ENCODE results near the gene RNF26. TPM values are rescaled to one million over a fixed set of nuclear protein-coding genes. Genes with fewer than 3 reads are reported as not detected.
"Not testable (repeated sequence)": the region's sequence is repeated elsewhere in the genome, so short reads cannot be mapped to it uniquely, and the experiment has no call there.

RNF26 gene
- polyA plus RNA-seq, 4 donors = 28.4 to 34.5 (median 30.9) TPM

DNA sequence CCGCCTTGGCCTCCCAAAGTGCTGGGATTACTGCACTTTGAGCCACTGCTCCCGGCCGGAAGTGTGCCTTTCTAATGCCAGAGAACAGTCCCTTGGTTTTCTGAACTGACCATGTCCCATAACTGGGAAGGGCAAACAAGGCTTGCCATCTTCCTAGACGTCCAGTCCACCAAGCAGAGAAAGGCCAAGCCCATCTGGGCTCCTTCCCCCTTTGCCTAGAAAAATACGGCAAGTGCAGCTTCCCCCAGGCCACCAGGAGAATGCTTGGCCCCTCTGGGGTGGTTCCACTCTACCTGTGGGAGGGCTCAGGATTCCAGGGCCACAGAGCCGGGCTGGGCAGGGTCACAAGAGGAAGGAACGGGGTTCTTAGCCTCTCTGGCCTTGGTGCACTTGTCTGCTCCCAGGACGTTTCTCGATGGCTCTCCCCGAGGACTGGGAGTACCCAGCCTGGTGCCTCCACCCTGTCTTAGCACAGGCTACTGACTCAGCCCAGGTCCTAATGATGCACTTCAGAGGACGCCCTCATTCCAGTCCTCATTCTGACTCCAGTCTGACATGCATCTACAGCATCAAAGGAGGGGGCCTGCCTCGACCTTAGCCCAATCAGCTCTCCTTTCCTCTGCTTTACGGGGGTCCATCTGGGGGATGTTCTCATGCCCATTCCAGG is 46.0 kb downstream of the RNF26 start:
- DNase-seq (ENCODE audit: low read depth in 4 of 4, low spot score in 3 of 4) = no peak

DNA sequence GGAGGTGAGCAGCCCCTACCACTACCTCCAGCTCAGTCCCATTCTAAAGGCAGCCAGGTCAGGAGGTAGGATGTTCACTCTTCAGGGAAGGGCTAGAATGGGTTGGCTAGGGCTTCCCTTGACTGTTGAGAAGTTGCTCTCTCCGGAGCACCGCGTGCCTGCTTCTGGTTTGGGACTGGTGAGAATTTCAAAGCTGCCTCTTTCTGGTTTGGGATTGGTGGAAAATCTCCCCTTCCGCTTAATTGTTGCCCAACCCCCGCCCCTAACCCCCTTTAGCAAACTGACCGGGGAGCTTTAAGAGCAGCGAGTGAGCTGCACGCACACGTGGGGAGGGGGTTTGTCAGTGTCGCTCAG is 46.5 kb downstream of the RNF26 start:
- no peak for DNase-seq (ENCODE audit: low read depth in 4 of 4, low spot score in 3 of 4)

DNA sequence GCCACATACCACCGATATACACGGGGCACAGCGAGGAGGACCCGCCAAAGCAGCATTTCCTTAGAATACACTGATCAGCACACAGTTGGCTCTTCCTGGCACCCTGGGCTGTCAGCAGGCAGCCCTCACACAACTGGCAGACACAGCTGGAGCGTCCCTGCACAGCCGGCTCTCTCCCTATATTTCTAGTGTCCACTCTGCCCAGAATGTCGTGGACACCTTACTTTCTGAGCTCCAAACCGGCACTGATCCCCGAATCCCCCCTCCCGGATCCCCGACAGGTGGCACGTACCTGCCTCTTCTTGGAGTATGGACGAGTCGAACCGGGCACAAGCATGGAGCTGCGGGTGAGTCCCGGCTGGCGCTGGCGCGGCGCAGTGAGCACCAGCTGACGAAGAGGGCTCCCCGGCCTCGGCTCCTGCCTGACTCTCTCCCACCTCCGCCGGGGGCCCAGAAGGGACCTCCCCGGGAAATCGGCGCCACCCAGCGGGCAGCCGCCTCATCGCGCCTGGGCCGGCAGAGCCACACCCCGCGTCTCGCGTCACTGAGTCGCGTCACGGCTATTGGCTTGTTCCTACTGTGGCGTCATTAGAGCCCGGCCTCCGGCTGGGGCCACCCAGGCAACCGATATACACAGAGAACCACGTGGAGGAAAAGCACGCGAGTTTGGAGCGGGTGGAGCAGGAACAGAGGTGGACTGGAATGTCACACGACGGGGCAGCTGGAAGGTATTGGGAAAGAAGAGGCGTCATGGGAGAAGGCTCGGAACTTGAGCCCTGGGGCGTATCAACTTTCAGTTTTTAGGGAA is 47.1 kb downstream of the RNF26 start, which contains the start of gene USP2:
Gene USP2, minus strand, starts transcription at position 510 of the 808 bp plus-strand sequence. CDS start 8,210 bp downstream, outside the sequence.
- peak; percentile 84 to 91 (median 91) for DNase-seq (ENCODE audit: low read depth in 4 of 4, low spot score in 3 of 4)

DNA sequence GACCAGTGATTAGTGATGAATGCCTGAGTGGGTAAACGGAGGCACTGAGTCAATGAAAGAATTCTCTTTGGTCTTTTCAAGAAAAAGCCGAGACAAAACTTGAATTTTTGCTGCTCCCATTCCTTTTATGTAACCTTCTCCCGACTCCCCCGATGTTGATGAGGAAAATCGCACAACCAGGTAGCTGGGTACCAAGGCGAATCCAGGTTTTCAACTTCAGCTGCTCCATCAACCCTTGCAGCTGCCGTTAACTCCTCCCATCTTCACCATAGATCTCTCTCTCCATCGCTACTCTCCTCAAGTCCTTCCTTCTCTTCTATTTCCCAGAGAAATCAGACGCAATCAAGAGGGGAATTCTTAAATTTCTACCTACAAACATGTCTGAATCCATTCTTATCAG is 47.8 kb downstream of the RNF26 start:
- no peak for DNase-seq (ENCODE audit: low read depth in 4 of 4, low spot score in 3 of 4)

DNA sequence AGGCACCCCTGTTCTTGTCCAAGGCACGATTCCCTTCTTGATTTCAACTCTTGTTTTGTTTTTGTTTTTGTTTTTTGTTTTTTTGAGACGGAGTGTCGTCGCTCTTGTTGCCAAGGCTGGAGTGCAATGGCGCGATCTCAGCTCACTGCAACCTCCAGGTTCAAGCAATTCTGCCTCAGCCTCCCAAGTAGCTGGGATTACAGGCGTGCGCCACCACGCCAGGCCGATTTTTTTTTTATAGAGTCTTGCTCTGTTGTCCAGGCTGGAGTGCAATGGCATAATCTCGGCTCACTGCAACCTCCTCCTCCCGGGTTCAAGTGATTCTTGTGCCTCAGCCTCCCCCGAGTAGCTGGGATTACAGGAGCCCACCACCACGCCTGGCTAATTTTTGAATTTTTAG is 48.2 kb downstream of the RNF26 start:
- not testable (repeated sequence) for DNase-seq (ENCODE audit: low read depth in 4 of 4, low spot score in 3 of 4)

DNA sequence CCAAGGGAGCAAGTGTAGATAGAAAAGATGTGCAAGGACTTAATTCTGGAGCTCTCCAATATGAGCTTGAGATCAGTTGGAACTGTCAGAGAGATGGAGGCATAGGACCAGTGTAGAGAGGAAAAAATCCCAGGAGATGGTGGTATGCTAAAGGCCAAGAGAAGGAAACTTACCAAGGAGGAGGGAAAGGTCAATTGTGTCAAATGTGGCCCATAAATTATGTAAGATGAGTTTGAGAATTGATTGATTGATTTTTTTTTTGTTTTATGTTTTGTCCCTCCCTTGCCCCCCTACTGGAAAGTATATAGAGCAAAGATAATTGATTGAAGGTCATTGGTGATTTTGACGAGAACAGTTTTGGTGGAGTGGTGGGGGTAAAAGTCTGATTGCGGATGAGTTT is 50.0 kb downstream of the RNF26 start:
- no peak for DNase-seq (ENCODE audit: low read depth in 4 of 4, low spot score in 3 of 4)

Other genes with a start within 250 kb of the RNF26 start
- gene HMBS, start 249.6 kb upstream of the RNF26 start, polyA plus RNA-seq (ENCODE audit: insufficient read length in 4 of 4) = 10 to 100 TPM; 24.6 to 31.6 (median 26.2) TPM
- gene DPAGT1, start 232.7 kb upstream of the RNF26 start, polyA plus RNA-seq (ENCODE audit: insufficient read length in 4 of 4) = 10 to 100 TPM; 46.0 to 68.5 (median 62.1) TPM
- 10 to 100 TPM; 10.3 to 15.6 (median 11.3) TPM for gene C2CD2L, start 227.2 kb upstream of the RNF26 start, polyA plus RNA-seq (ENCODE audit: insufficient read length in 4 of 4)
- 10 to 100 TPM; 21.3 to 44.1 (median 26.5) TPM for gene HINFP, start 212.9 kb upstream of the RNF26 start, polyA plus RNA-seq (ENCODE audit: insufficient read length in 4 of 4)
- gene ABCG4, start 185.5 kb upstream of the RNF26 start, polyA plus RNA-seq (ENCODE audit: insufficient read length in 4 of 4) = 1 to 10 TPM in 2 of 4 donors, under 1 TPM in 2; 0.63 to 1.2 (median 0.88) TPM
- 10 to 100 TPM in 3 of 4 donors, 1 to 10 TPM in 1; 7.8 to 12.6 (median 10.2) TPM for gene NLRX1, start 165.8 kb upstream of the RNF26 start, polyA plus RNA-seq (ENCODE audit: insufficient read length in 4 of 4)
- gene NHERF4, start 149.1 kb upstream of the RNF26 start, polyA plus RNA-seq (ENCODE audit: insufficient read length in 4 of 4) = 10 to 100 TPM in 3 of 4 donors, under 1 TPM in 1; 0.35 to 18.2 (median 12.8) TPM
- 10 to 100 TPM; 15.5 to 22.3 (median 20.4) TPM for gene CBL, start 128.2 kb upstream of the RNF26 start, polyA plus RNA-seq (ENCODE audit: insufficient read length in 4 of 4)
- gene MCAM, start 17.4 kb upstream of the RNF26 start, polyA plus RNA-seq (ENCODE audit: insufficient read length in 4 of 4) = 10 to 100 TPM; 48.9 to 77.2 (median 53.0) TPM
- gene C1QTNF5, start 6.4 kb downstream of the RNF26 start, polyA plus RNA-seq (ENCODE audit: insufficient read length in 4 of 4) = 10 to 100 TPM; 20.5 to 34.3 (median 25.3) TPM
- gene MFRP, start 12.2 kb downstream of the RNF26 start, polyA plus RNA-seq (ENCODE audit: insufficient read length in 4 of 4) = not detected
- 10 to 100 TPM in 2 of 4 donors, 1 to 10 TPM in 2; 1.7 to 15.9 (median 9.5) TPM for gene USP2, start 47.2 kb downstream of the RNF26 start, polyA plus RNA-seq (ENCODE audit: insufficient read length in 4 of 4)
- gene THY1, start 88.6 kb downstream of the RNF26 start, polyA plus RNA-seq (ENCODE audit: insufficient read length in 4 of 4) = 100 to 1,000 TPM in 1 of 4 donors, 10 to 100 TPM in 3; 79.8 to 137 (median 91.0) TPM